ENCODE data around the gene ATRAID. TPM values are rescaled to one million over a fixed set of nuclear protein-coding genes. Genes with fewer than 3 reads are reported as not detected.
"Not testable (repeated sequence)": the region's sequence is repeated elsewhere in the genome, so short reads cannot be mapped to it uniquely, and the experiment has no call there.

The ATRAID gene
- polyA plus RNA-seq, 3 donors: 164 to 175 (median 169) TPM

DNA sequence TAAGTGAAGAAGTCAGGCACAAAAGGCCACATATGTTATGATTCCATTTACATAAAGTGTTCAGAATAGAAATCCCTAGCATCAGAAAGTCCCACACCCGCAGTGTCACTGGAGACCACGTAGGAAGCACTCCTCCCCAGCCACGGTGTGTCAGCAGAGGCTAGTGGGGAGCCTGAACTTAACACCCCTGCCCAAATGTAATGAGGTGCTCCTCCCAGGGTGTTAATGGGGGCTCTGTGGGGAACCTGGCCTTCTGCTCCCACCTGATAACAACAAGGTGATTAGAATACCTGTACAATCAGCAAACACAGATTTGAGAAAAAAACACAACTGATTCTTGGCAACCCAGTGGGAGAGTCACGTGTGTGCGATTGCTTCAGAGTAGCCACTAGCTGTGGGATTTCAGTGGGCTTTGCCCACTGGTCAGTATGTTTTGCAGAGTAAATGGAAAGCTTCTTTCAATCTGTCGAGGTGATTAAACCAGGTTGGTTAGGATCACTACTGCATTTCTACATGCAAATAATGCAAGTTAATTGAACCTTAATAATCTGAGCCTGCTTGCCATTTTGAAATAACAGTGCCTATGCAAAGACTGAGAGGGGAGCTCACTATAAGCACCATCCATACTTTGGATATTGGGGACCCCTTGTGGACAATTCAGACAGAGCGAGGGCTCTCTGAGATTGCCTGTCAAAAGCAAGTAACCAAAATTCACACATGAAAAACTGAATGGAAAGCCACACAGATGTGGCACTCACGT, 20.6 kb upstream of the ATRAID start:
- peak in 2 of 3 donors; percentile 36 to 47 for DNase-seq (ENCODE audit: low read depth in 3 of 3, low spot score in 2 of 3)

DNA sequence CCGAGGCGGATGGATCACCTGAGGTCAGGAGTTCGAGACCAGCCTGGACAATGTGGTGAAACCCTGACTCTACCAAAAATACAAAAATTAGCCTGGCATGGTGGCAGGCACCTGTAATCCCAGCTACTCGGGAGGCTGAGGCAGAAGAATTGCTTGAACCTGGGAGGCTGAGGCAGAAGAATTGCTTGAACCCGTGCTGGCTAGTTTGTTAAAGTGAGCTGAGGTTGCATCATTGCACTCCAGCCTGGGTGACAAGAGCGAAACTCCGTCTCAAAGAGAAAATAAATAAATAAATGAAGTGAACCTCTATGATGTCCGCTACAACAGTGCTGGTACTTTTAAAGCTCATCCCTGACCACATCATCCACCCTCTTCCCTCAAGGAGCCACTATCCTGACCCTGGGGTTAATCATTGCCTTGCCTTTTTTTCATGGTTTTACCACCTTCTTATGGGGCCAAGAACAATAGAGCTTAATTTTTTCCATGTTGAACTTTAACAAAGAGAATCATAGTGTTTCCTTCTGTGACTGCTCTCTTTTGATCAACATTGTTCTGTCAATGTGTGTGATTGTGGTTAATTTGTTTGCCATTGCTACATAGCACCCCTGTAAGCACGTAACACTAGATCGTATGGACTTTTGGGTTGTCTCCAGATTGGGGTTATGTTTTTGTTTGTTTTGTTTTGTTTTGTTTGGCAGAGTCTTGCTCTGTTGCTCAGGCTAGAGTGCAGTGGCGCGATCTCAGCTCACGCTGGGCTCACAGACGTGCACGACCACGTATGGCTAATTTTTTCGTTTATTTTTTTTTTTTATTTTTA, 17.1 kb upstream of the ATRAID start:
- no peak for DNase-seq (ENCODE audit: low read depth in 3 of 3, low spot score in 2 of 3)

DNA sequence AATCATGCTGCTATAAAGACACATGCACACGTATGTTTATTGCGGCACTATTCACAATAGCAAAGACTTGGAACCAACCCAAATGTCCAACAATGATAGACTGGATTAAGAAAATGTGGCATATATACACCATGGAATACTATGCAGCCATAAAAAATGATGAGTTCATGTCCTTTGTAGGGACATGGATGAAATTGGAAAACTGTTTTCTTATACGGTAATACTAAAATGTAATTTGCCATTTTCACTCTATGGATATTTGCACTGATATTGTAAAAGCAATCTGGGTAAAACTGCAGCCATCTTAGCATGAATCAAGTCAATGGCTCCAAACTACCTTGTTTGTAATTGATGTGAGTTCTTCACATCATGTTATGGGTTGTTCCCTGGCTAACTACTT, 16.0 kb upstream of the ATRAID start:
- DNase-seq (ENCODE audit: low read depth in 3 of 3, low spot score in 2 of 3): not testable (repeated sequence)

DNA sequence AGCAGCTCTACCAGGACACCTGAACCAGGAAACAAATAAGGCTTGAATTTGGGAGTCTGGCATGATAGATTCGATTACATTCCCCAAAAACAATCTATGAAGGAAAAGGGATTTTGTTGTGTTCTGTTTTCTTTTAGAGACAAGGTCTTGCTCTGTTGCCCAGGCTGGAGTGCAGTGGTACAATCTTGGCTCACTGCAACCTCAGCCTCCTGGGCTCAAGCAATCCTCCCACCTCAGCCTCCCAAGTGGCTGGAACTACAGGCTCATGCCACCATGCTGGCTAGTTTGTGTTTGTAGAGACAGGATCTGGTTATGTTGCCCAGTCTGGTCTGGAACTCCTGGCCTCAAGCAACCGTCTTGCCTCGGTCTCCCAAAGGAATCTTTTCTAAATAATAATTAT, 13.8 kb upstream of the ATRAID start:
- DNase-seq (ENCODE audit: low read depth in 3 of 3, low spot score in 2 of 3): not testable (repeated sequence)

DNA sequence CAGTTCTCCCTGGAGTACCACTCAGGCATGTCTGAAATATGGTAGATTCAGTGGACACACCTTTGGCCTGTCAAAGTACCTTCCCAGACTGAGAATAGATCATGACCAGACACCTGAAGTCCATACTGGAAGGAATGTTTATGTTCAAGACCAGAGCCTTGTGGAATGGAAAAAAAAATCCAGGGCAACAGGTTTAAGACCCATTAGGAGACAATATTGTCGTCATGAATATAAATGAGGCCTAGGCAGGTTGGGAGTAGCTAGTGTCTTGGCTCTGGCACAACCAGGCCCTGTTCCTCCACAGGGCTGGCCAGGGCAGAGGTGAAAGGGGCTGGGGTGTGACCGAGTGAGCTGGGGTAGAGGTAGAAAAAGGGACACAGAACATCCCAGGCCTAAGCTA, 13.2 kb upstream of the ATRAID start:
- DNase-seq (ENCODE audit: low read depth in 3 of 3, low spot score in 2 of 3): no peak

DNA sequence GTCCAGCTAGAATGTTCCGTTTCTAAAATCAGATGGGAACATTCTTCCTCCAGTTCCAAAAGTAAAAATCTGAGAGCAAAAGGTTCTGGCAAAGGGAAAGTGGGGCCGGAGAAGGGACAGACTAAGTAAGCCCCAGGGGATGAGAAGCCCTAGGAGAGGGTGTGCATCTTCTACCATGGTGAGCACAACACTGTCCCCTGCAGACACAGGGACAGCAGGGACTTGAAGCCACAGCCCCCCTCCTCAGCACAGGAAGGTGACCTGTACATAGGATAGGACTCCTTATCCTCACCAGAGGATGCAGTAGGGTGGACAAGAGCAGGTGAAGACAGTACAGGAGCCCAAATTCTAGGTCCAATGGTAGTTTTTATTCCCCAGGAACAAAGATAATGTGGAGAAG, 12.6 kb upstream of the ATRAID start:
- no peak for DNase-seq (ENCODE audit: low read depth in 3 of 3, low spot score in 2 of 3)

DNA sequence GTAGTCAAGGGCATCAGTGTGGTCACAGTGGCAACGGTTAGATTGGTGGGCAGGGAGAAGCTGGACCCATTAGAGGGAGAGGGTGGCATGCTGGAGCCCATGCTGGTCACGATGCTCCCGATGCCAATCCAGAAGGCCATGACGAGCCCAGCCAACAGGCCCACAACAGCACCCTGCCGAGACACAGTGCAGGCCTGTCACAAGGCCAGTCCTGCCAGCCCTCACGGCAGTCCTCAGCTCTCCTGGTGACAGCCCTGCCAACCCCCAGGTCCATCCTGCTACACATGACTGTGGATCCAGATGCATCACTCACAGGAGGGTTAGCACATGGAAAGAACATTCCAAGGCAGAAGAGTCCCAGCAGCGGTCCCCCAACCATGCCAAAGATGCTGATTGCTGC, 10.2 kb upstream of the ATRAID start:
- no peak for DNase-seq (ENCODE audit: low read depth in 3 of 3, low spot score in 2 of 3)

DNA sequence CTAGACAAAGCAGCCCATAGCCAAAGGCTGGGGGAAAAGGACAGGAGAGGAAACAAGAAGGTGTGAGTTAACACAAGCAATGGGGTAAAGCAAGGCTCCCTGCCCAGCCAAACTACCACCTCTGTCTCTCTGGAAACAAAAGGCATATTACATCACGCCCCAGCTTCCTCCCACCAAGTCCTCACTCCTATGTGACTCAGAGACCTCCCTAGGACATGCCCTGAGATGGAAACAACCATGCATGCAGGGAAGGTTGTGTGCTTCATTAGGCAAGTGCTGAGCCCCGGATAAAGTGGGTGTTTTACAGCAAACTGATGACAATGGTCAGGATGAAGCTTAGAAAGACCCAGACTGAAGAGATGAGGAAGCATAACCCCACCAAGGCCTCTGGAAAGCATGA, 9.0 kb upstream of the ATRAID start:
- no peak for DNase-seq (ENCODE audit: low read depth in 3 of 3, low spot score in 2 of 3)

DNA sequence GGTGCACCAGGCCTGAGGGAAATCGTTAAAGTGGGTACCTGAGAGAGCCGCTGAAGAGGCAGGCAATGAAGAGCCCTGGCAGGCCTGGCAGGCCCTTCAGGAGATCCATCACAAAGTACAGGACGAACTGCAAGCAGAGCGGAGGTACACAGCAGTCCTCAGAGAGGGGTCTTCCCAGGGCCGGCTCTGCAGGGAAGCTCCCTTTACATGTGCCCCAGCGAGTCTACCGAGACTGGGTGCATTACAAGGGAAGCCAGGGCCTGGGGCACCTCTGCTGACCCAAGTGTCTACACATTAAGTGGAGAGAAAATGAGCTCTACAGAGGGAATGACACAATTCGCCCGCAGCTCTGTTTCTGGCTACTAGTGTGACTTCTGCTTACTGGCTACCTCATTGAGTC, 8.1 kb upstream of the ATRAID start:
- no peak for DNase-seq (ENCODE audit: low read depth in 3 of 3, low spot score in 2 of 3)

DNA sequence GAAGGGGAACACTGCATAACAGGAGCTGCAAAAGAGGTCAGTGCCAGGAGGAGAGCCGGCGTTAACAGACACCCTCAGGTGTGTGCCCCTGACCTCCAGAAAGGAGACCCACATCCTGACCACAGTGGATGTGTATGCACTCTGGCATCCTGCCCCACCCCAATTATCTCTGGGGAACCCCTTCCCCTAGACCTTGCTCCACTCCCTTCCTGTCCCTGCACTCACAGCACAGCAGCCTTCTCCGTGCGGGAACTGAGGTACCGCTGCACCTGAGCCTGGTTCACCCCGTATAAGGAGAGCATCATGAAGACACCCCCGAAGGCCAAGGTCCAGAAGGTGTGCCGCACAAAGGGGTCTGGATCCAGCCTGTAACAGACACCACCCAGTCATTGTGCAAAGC, 7.3 kb upstream of the ATRAID start:
- DNase-seq (ENCODE audit: low read depth in 3 of 3, low spot score in 2 of 3): no peak

DNA sequence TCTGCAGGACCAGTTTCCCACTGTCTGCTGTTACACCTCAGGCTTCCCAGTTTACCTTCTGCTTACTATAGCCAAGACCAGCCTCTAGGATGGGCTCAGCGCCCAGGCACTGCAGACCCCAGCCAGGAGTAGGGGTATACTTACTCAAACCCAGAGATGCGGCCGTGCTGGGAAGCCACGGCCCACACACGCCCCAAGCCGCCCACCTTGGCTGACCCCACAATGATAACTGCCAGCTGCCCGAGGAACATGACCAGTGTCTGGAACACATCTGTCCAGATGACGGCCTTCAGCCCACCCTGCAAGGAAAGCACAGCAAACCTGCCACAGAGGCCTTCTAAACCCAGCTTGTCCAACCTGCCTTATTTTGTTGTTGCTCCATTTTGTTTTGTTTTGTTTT, 6.6 kb upstream of the ATRAID start:
- no peak for DNase-seq (ENCODE audit: low read depth in 3 of 3, low spot score in 2 of 3)

DNA sequence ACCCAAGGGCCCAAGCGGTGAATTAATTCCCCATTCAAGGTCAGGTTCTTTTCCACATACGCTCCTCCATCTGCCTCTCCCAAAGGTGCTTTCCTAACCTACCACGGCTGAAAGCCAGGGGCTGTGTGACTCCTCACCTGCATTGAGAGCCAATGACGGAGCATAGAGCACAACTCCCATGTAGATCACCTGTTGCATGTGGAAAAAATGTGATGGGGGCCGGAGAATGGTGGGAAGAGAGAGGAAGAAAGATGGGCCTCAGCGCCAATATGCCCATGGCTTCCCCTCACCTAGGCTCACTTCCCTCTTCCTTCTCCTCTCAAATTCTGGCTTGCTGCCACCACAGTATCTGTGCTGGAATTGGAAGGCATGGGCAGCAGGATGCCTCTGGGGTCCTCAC, 5.5 kb upstream of the ATRAID start:
- DNase-seq (ENCODE audit: low read depth in 3 of 3, low spot score in 2 of 3): no peak

DNA sequence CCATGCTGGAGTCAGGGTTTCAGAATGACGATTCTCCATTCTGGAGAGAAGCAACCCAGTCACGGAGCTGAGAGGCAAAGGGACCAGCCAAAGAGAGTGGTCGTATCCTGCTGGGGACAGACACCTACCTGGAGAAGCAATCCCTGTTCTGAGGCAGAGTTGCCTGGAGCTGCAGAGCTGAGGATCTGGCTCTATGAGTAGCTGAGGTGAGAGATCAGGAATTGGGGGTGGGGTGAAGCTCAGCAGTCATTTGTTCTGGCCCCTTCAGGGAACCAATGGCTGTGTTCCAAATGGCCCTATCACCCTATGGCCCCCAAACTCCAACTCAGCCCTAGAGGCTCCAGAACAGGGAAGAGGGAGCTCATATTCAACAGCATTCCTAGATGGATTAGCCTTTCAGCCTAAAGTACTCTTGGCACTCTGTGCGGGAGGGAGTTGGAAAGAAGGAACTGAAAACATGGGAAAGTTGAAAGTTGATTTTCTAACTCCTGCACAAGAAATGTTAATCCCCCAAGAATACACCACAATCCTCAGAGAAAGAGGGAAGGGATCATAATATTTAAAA, 3.3 kb upstream of the ATRAID start:
- no peak for DNase-seq (ENCODE audit: low read depth in 3 of 3, low spot score in 2 of 3)

DNA sequence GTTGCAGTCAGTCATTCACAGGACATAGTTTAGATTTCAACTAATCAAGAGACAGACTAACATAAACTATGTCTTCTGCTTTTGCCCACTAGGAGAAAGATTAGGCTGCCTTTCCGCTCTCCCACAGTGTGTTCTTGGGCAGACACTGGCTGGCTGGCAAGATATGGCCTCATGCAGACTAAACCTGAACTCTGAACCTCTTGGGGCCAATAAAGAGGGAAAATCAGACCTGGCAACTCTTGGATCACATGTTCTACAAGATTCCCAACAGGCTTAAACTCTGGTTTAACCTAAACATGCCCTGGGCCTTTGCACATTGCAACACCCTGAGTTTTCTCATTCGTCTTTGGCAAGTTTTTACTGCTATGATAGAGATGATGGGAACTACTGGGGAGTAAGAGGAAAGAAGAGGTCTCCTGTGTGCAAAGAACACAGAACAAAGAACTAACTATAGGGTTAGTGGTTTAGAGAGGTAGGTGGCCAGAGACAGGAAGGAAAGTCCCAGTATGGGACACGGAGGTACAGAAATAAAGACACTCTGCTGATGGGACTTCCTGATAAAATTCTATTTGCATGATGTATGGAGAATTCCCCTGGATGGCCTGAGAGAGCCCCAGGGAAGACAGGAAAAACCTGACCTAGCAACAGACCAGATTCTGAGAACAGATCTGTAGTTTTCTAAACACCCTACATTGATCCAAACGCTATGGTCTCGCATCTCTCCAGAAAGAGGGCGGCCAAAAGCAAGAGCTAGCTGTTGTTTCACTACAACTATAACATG, 2.0 kb upstream of the ATRAID start:
- no peak for DNase-seq (ENCODE audit: low read depth in 3 of 3, low spot score in 2 of 3)

DNA sequence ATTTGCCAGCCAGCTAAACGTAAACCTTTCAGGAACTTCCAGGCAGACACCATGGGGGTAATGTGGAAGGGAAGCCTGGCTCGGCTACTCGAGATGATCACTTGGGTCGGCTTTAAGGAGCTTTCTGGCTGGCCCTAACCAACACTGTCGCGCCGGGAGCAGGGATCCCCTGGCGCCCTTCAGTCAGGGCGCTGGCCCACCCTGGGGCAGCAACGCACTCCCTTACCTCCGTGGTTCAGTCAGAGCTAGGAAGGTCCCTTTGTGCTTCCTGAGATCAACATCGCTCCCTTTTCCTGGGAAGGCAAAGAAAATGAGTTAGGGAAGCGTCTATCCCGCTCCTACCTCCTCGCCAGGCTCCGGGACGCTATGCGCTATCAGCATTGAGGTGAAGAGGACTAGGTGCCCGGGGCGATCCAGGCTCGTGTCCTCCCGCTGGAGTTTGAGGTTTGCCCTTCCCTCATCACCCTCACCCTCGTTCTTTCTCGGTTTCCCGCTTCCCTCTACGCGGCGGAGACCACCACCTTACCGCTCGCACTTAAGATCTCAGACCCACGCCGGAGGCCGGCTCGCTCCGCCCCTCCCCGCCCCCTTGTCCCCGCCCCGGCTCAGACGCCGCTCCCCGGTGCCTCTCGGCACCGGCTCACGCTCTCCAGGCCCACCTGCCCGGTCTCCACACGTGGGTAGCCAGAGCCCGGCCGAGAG, 449 bp upstream of the ATRAID start:
- DNase-seq (ENCODE audit: low read depth in 3 of 3, low spot score in 2 of 3): no peak

DNA sequence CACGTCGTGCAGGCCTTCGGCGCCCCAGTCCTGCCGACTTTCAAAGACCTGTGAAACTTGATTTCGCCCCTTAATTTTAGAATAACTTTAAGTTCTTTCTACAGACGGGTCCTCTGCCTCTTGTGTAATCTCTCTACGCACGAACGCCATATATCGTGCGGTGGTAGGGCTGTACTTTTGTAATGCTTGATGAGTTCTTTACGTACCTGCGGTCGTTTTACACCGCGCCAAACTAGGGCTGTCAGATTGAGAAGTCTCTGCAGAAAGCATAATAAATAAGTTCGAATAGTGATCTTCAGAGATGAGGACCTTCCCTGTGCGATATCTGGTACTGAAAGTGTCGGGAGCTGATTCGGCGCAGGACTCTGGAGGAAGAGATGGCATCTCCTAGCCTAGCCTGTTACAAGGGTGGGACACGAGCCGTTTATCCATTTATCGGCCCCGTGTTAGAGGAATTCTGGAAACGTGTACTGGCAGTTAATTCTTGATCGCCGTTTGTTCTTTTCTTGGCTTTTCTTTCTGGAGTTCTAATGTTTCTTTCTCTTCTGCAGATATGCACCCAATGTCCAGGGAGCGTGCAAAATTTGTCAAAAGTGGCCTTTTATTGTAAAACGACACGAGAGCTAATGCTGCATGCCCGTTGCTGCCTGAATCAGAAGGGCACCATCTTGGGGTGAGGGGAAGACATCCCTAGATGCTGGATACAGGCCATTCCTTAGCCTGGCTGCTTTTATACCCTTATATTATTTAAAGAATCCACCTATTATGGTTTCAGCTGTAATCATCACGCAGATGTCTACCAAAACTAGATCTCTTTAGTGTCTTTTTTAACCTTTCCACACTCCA, 1.0 kb downstream of the ATRAID start:
- peak in 2 of 3 donors; percentile 38 to 45 for DNase-seq (ENCODE audit: low read depth in 3 of 3, low spot score in 2 of 3)

DNA sequence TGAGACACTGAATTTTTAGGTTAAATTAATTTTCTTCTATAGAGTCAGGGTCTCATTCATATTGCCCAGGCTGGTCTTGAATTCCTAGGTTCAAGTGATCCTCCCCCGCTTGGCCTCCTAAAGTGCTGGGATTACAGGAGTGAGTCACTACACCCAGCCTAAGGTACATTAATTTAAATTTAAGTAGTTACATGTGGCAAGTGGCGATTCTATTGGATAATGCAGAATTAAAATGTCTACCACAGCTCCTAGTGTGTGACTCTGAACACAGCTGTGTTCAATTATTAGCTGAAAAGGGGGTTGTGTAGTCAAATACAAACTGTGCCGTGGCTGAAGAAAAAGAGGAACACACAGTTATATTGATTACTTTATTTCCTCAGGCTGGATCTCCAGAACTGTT, 3.1 kb downstream of the ATRAID start:
- DNase-seq (ENCODE audit: low read depth in 3 of 3, low spot score in 2 of 3): no peak

DNA sequence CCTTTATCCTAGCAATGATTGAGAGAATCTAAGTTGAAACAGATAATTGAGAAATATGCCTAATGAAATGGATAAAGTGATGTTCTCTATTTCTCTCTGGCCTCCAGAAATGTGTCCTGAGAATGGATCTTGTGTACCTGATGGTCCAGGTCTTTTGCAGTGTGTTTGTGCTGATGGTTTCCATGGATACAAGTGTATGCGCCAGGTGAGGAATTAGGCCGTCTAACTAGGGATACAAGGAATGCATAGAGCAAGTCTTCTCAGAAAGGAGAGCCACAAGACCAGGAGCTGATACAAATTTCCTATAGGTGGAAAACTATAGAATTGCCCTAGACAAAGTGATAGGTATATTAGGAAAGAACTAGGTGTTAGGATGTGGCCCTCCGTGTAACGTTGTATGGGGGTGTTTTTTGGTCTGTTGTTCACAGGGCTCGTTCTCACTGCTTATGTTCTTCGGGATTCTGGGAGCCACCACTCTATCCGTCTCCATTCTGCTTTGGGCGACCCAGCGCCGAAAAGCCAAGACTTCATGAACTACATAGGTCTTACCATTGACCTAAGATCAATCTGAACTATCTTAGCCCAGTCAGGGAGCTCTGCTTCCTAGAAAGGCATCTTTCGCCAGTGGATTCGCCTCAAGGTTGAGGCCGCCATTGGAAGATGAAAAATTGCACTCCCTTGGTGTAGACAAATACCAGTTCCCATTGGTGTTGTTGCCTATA, 4.7 kb downstream of the ATRAID start:
- no peak for DNase-seq (ENCODE audit: low read depth in 3 of 3, low spot score in 2 of 3)

All from right renal cortex interstitium (tissue), 3 donors.